Ecto neural progenitor cell (in vitro differentiated cells): ENCODE results near the gene KCNJ12.
"Not testable (repeated sequence)": the region's sequence is repeated elsewhere in the genome, so short reads cannot be mapped to it uniquely, and the experiment has no call there.

Experiments
- DNase-seq: peaks from one replicate; pipeline ENCODE4 v3.0.0-alpha.2; 2018; ENCODE audit warnings: low spot score

KCNJ12 gene

DNA sequence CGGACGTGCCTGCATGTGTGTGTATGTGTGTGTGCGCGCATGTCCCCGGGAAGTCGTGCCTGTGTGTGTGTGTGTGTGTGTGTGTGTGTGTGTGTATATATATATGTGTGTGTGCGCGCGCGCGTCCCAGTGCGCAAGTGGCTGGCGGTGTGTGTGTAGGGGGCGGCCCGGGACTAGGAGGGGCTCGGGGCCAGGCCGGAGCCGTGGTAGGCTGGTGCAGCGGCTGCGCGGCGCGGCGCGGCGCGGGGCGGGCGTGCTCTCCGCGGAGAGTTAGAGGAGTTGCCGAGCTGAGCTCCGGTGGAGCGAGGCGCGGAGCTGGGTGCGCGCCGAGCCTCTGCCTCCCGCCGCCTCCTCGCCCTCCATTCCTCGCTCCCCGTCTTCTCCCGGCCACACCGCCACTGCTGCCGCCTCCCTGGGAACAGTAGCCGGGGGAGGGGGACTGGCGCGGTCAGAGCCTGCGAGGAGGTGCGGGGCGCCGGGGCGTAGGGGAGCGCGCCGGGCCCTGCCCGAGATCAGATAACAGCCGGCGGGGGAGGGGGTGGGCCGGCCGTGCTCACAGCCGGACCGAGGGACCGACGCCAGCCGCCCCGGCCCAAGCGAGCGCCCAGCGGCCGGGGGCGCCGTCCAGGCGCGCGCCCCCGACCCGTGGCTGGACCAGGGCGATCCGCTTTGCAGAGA, at the start of gene KCNJ12:
Gene KCNJ12 (plus strand): TSS at position 277 of the 678 bp plus-strand sequence. CDS start 38,986 bp downstream, outside the sequence.
- DNase-seq: peak; percentile 80

- DNase-seq: not testable (repeated sequence)
These were observed 48.2 kb upstream of the KCNJ12 start for GRCh38 chr17:21327921-21328320.

GRCh38 chr17:21328778-21329177, 47.4 kb upstream of the KCNJ12 start:
- not testable (repeated sequence) for DNase-seq

DNA sequence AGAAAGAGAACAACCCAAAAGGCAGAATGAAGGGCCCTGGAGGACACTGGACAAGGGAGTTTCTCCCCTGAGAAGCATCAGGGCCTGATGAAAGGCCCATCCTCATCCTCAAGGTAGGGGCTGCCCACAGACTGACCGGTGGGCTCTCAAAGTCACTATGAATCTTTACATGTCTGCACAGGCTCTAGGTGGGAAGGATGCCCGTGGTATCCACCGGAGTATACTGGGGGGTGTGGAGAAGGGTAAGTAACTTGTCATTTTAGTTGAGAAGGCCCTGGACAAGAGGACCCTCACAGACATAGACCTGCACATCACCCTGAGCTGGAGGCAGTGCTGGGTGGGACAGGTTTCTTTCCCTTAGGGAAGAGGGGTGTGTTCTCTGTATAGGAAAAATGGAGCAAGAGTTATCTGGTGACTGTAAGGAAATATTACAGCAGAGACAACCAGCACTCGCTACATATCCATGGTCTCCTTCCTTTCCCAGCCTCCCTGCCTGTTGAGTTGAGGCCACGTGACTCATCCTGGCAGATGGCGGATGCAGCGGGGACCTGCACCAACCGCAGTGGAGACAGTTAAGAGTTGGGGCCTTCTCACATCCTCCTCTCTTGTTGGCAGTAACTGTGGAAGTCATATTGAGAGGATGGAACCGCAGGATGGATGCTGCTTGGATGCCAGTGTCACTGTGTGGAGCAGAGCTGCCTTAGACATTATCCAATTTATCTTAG, 45.6 kb upstream of the KCNJ12 start:
- DNase-seq: no peak

- DNase-seq: not testable (repeated sequence)
These were observed 39.4 kb upstream of the KCNJ12 start for GRCh38 chr17:21336541-21337294.

DNA sequence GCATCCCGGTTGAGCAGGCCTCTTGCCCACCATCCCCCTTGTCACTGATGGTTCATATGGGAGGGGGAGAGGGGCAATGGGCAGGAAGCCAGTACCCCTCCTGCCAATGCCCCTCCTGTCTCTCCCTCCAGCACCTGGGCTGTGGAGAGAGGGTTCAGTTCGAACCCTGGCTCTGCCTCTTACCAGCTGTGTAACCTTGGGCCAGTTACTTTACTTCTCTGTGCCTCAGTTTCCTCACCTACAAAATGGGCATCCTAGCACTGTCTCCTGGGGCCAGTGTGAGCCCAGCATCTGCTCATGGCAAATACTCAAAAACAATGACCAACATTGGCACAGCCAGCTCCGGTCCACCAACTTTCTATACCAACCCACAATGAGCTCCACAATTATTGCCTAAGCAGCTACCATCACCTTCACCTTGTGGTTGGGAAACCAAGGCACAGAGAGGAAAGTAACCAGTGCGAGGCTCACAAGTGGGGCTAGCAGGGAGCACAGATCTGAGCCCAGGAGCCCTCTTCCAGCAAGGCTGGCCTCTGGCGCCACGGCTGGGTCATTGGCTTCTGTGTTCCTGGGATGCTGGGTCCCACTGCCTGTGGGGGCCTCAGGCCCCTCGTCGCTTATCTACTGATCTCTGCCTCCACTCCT, 38.1 kb upstream of the KCNJ12 start:
- not testable (repeated sequence) for DNase-seq

DNA sequence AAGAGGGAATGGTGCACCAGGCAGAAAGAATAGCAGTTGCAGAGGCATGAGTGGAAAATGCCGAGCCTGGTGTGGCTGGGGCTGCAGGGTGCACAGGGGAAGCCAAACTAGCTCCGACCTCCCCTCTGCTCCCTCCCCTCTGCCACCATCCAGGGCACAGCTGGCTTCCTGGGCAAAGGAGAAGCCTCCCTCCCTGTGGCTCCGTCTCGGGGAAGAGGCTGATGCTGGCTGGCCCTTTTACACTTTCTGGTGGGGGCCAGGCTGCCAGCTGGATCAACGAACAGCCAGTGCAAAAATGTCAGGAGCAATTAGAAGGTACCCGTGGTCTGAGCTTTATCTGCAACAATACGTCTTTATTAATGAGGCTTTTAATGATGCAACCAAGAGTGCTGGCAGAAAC, 37.1 kb upstream of the KCNJ12 start:
- no peak for DNase-seq

GRCh38 chr17:21339571-21339970, 36.6 kb upstream of the KCNJ12 start:
- not testable (repeated sequence) for DNase-seq

- not testable (repeated sequence) for DNase-seq
These were observed 35.8 kb upstream of the KCNJ12 start for GRCh38 chr17:21340407-21340806.

DNA sequence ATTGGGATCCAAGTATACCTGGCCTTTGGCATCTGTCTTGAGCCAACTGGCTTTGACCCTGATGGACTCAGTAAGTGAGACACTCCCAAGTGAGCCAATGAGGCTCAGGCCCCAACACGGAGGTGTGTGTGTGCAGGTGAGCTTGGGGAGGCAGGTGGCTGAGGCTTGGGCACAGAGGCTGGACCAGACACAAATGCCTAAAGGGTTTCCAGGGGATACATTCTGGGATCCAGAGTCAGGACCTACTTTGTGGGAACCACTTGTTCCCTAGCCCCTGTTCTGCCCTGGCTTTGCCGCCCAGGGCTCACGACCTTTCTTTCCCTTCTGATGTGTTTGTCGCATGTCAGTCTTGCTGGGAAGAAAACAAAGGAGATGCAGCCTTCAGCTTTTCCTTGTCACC, 34.9 kb upstream of the KCNJ12 start:
- DNase-seq: not testable (repeated sequence)

- DNase-seq: not testable (repeated sequence)
These were observed 34.1 kb upstream of the KCNJ12 start for GRCh38 chr17:21341925-21342540.

GRCh38 chr17:21343061-21343949, 32.9 kb upstream of the KCNJ12 start:
- not testable (repeated sequence) for DNase-seq

DNA sequence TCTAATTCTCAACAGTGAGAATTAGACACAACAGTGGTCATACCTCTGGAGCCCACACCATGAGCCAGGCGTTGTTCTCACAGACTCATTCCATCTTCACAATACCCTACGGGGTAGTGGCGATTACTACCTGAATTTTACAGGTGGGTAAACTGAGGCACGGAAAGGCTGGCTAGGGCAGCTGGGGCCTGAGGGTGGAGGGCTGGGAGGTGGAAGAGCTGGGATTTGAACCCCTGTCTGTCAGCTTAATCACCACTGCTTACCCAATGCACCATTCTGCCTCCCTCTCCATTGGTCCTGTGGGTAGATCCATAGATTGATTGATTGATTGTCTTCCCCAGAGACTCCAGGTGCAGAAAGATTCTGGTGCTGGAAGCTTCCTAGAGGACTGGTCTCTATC, 31.4 kb upstream of the KCNJ12 start:
- DNase-seq: not testable (repeated sequence)

GRCh38 chr17:21345236-21345635, 30.9 kb upstream of the KCNJ12 start:
- DNase-seq: no peak

DNA sequence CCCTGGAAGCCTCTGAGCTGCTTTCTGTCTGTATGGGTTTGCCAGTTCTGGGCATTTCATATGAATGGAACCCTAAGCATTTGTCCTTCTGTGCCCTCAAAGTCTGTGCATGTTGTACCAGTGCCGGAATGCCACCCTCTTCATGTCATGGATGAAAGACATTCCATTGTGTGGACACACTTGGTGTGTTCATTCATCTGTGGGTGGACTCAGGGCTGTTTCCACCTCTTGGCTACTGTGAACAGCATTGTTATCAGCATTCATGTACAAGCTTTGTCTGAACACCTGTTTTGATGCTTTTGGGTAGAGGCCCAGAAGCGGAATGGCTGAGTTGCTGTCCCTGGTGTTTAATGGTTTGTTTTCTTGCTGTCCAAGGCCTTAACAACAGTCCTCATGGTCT, 30.1 kb upstream of the KCNJ12 start:
- DNase-seq: not testable (repeated sequence)

DNA sequence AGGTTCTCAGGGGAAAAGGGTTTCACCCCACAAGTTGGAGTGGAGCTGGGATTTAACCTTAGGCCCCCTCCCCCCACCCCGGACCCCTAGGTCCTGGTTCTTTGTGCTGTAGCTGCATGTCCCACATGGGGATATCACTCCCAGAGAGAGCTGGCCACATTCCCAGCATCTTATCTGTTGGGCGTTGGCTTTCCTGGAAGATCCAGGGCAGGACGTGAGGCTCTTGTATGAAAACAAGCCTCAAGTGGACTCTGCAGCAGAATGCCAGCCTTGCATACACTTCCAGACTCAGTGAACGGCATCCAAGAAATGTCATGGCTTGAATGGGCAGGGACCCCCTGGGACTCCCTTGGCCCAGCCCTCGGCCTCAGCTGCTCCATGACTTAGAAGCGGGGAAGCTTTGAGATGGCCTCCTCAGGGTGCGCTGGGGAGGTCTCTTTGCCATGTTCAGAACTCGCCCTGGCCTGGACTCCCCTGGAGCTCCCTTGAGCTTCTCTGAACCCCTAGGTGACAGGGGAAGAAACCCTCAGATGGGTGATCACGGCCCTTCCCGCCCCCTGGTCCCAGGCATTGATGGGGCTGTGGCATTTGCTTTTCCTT, 29.4 kb upstream of the KCNJ12 start:
- not testable (repeated sequence) for DNase-seq

GRCh38 chr17:21347660-21348059, 28.5 kb upstream of the KCNJ12 start:
- DNase-seq: not testable (repeated sequence)

DNA sequence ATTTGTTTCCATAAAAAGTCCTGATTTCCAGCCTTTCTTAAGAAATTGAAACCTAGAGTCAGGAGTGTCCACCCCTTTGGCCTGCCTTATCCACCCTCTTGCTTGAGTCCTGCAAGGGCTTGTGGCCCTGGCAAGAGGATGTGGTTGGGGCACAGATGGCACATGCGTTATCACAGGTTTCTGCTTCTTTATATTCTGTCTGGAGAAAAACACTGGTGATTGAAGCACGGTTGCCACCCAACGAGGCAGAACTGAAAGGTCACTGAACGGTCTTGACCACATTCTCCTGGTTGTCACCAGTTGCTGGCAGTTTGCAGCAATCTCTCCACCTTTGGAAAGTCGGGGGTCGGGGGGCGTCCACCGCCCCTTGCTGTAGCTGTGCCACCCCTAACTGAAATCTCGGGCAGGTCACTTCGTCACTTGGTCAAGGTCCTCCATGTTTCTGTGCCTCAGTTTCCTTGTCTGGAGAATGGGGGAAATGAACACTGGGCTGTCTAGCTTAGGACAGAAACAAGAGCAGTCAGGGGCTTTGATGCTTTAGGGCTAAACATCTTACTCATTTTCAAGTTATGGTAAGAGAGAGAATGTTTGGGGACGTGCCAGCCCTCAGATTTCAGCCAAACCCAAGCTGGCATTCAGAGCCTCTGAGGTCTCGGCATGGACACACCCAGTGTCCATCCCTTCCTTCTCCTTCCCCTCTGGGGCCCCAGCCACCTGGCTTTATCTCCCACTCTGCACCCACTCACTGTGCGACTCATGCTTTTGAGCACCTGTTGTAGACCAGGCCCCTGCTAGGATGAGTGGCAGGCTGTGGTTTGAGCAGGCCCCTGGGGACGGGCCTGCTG, 27.9 kb upstream of the KCNJ12 start:
- DNase-seq: not testable (repeated sequence)

DNA sequence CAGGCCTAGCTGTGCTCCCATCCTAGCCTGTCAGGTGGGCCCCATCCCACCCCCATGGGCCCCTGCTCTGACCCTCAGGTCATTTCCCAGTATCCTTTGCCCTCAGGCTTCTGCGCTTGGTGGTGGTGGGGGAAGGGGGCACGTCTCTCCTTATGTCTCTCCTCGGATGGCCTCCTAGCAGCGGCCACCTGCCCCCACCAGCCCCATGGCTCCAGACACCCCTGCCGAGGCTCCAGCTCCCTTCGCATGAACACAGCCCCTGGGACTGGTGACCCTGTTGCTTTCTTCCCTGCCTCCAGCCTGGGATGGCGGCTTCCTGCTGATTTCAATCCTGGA, 27.3 kb upstream of the KCNJ12 start:
- not testable (repeated sequence) for DNase-seq
